ENCODE data around the gene PKDREJ.

DNA sequence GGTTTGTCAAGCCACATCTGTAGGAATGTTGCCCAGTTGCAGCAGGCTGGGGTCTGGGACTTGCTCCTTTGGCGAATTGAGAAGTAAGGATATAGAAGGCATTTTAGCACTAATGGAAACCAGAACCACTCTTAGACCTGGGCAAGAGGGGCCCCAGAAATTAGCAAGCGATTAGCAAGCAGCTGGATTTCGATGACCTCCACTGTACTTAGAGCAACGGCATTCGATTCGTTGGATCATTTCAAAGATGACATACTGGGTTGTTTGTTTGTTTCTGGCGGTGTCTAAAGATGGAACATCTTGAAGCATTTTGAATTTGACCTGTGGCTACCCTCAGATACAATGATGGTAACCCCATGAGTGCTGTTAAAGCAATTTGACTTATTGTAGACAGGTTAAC lies 11.9 kb downstream of the PKDREJ start:
- TF ChIP-seq, protein P1, sequence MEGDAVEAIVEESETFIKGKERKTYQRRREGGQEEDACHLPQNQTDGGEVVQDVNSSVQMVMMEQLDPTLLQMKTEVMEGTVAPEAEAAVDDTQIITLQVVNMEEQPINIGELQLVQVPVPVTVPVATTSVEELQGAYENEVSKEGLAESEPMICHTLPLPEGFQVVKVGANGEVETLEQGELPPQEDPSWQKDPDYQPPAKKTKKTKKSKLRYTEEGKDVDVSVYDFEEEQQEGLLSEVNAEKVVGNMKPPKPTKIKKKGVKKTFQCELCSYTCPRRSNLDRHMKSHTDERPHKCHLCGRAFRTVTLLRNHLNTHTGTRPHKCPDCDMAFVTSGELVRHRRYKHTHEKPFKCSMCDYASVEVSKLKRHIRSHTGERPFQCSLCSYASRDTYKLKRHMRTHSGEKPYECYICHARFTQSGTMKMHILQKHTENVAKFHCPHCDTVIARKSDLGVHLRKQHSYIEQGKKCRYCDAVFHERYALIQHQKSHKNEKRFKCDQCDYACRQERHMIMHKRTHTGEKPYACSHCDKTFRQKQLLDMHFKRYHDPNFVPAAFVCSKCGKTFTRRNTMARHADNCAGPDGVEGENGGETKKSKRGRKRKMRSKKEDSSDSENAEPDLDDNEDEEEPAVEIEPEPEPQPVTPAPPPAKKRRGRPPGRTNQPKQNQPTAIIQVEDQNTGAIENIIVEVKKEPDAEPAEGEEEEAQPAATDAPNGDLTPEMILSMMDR (IDR thresholded peaks at IDR 0.05 in 8 of 11, conservative IDR thresholded peaks at IDR 0.05 in 3 of 11): no peak
- TF ChIP-seq POLR2AphosphoS5 (IDR thresholded peaks at IDR 0.05): no peak

Measured in spleen (tissue), 7 donors.